H1 (cell line): ENCODE measurements around the gene CD7. TPM values are rescaled to one million over a fixed set of nuclear protein-coding genes. Genes with fewer than 3 reads are reported as not detected.

Experiments
- CTCF ChIA-PET: fragments of 300-600 bp; sonication (Branson Sonifier 250); formaldehyde crosslinking; loops from one replicate; lab custom pipeline; 2021; ENCODE audit not compliant: partially characterized antibody; lab: Charles Lee
- POLR2A ChIA-PET: fragments of 300-600 bp; sonication (Branson Sonifier 250); formaldehyde crosslinking; loops from one replicate; lab custom pipeline; 2021; ENCODE audit warnings: inconsistent platforms; ENCODE audit not compliant: partially characterized antibody; lab: Charles Lee
- DNase-seq, 2 experiments: peaks; one replicate each; pipeline versions ENCODE4 v3.0.0 to v3.0.0-alpha.2; 2010 to 2022; ENCODE audit warnings: low spot score in 2 of 2, low read depth in 1 of 2, mixed read lengths in 1 of 2
- FAIRE-seq: peaks from 2 replicates; lab custom pipeline; 2011; peaks lifted over from hg19 to GRCh38; lab: Jason Lieb, UNC
- H2AFZ ChIP-seq: 2 replicates; pipeline ENCODE4 v1.8.1; 2012; ENCODE audit warnings: low read length, inconsistent platforms
- H2AK5ac ChIP-seq: 2 replicates; pipeline ENCODE4 v1.6.1; 2013; ENCODE audit warnings: low read depth, low read length
- H2BK120ac ChIP-seq: replicated peaks from 2 replicates; pipeline ENCODE3; 2013; ENCODE audit warnings: low read depth, low read length, inconsistent platforms
- H2BK12ac ChIP-seq: 2 replicates; pipeline ENCODE4 v1.6.1; 2013; ENCODE audit warnings: low read depth, low read length
- H2BK15ac ChIP-seq: 2 replicates; pipeline ENCODE4 v1.6.1; 2013; ENCODE audit warnings: low read length
- H2BK20ac ChIP-seq: 2 replicates; pipeline ENCODE4 v1.6.1; 2013; ENCODE audit warnings: low read length
- H2BK5ac ChIP-seq: 2 replicates; pipeline ENCODE4 v1.6.1; 2013; ENCODE audit warnings: low read depth, low read length
- H3K14ac ChIP-seq: 2 replicates; pipeline ENCODE4 v1.6.1; 2013; ENCODE audit warnings: inconsistent platforms; ENCODE audit not compliant: insufficient read length
- H3K18ac ChIP-seq: 2 replicates; pipeline ENCODE4 v1.6.1; 2013; ENCODE audit warnings: low read length; ENCODE audit errors: extremely low read depth
- H3K23ac ChIP-seq: 2 replicates; pipeline ENCODE4 v1.6.1; 2013; ENCODE audit warnings: inconsistent platforms; ENCODE audit not compliant: insufficient read length
- H3K23me2 ChIP-seq: 2 replicates; pipeline ENCODE4 v1.6.1; 2013; ENCODE audit warnings: low read depth, low read length
- H3K27ac ChIP-seq: 2 replicates; pipeline ENCODE4 v1.6.1; 2011; ENCODE audit warnings: low read depth, low read length, inconsistent platforms
- H3K27me3 ChIP-seq, 4 experiments: replicated peaks in 1 of 4; 1 replicate in 1 of 4; 2 replicates in 3 of 4; pipeline versions ENCODE4 v1.6.1 to v1.8.1; 2011 to 2013; ENCODE audit warnings: low read length in 3 of 4, mild to moderate bottlenecking in 3 of 4, inconsistent platforms in 2 of 4, mixed read lengths in 2 of 4, moderate library complexity in 1 of 4; ENCODE audit not compliant: control insufficient read depth in 3 of 4, insufficient read depth in 3 of 4; ENCODE audit errors: extremely low read depth in 1 of 4
- H3K36me3 ChIP-seq, 4 experiments: 2 replicates each; pipeline versions ENCODE4 v1.6.1 to v1.8.1; 2011 to 2013; ENCODE audit warnings: mild to moderate bottlenecking in 4 of 4, low read length in 3 of 4, moderate library complexity in 2 of 4, control low read depth in 1 of 4, inconsistent platforms in 1 of 4; ENCODE audit not compliant: insufficient read depth in 4 of 4, control insufficient read depth in 2 of 4
- H3K4ac ChIP-seq: replicated peaks from 2 replicates; pipeline ENCODE3; 2013; ENCODE audit warnings: low read length, low read depth, mixed read lengths, inconsistent platforms; ENCODE audit not compliant: insufficient read length
- H3K4me1 ChIP-seq, 4 experiments: replicated peaks in 1 of 4; 1 replicate in 1 of 4; 2 replicates in 3 of 4; pipeline versions ENCODE4 v1.6.1 to v1.8.1; 2011 to 2013; ENCODE audit warnings: low read length in 3 of 4, inconsistent platforms in 2 of 4, mixed read lengths in 1 of 4; ENCODE audit not compliant: insufficient read depth in 4 of 4, control insufficient read depth in 3 of 4
- H3K4me2 ChIP-seq, 2 experiments: 2 replicates each; pipeline versions ENCODE4 v1.6.1 to v1.8.1; 2011 to 2013; ENCODE audit warnings: low read depth in 2 of 2, low read length in 2 of 2, control low read depth in 1 of 2, inconsistent platforms in 1 of 2, mild to moderate bottlenecking in 1 of 2; ENCODE audit not compliant: insufficient read depth in 1 of 2
- H3K4me3 ChIP-seq, 4 experiments: fragments of 200-600, 300-600 bp in 1 of 4; sonication (generic), shearing (Covaris generic), sonication (Bioruptor Twin) in 1 of 4; 2 replicates each; pipeline versions ENCODE4 v1.5.1 to v1.8.1; 2011 to 2016; ENCODE audit warnings: low read length in 4 of 4, low read depth in 3 of 4, control low read depth in 2 of 4, inconsistent platforms in 2 of 4, mild to moderate bottlenecking in 2 of 4, mixed read lengths in 1 of 4, moderate library complexity in 1 of 4; ENCODE audit not compliant: insufficient read depth in 2 of 4; ENCODE audit errors: extremely low read depth in 1 of 4
- H3K56ac ChIP-seq: replicated peaks from 2 replicates; pipeline ENCODE3; 2013; ENCODE audit warnings: low read depth, mild to moderate bottlenecking, mixed read lengths, low read length, inconsistent platforms; ENCODE audit not compliant: insufficient read length
- H3K79me1 ChIP-seq: 2 replicates; pipeline ENCODE4 v1.6.1; 2013; ENCODE audit warnings: low read depth, low read length, control low read depth
- H3K79me2 ChIP-seq, 2 experiments: 2 replicates each; pipeline versions ENCODE4 v1.6.1 to v1.8.1; 2012 to 2013; ENCODE audit warnings: low read length in 2 of 2, mild to moderate bottlenecking in 2 of 2, inconsistent platforms in 1 of 2; ENCODE audit not compliant: insufficient read depth in 2 of 2, control insufficient read depth in 1 of 2
- H3K9ac ChIP-seq, 4 experiments: replicated peaks in 1 of 4; 1 replicate in 1 of 4; 2 replicates in 3 of 4; pipeline versions ENCODE4 v1.6.1 to v1.8.1; 2011 to 2013; ENCODE audit warnings: low read depth in 3 of 4, low read length in 3 of 4, control low read depth in 2 of 4, mild to moderate bottlenecking in 2 of 4, moderate library complexity in 2 of 4, inconsistent platforms in 1 of 4; ENCODE audit errors: extremely low read depth in 1 of 4
- H3K9me3 ChIP-seq, 2 experiments: 2 replicates each; pipeline versions ENCODE4 v1.6.1 to v1.8.1; 2012 to 2013; ENCODE audit warnings: mild to moderate bottlenecking in 2 of 2, moderate library complexity in 2 of 2, control low read depth in 1 of 2, inconsistent platforms in 1 of 2, low read depth in 1 of 2, low read length in 1 of 2, mixed read lengths in 1 of 2; ENCODE audit not compliant: insufficient read depth in 2 of 2
- H4K20me1 ChIP-seq, 2 experiments: replicated peaks in 1 of 2; 2 replicates each; pipeline versions ENCODE3 to v1.8.1; 2011 to 2013; ENCODE audit warnings: inconsistent platforms in 2 of 2, low read length in 2 of 2, mild to moderate bottlenecking in 1 of 2; ENCODE audit not compliant: insufficient read depth in 2 of 2, control insufficient read depth in 1 of 2
- H4K5ac ChIP-seq: 2 replicates; pipeline ENCODE4 v1.6.1; 2013; ENCODE audit warnings: low read length, low read depth, mixed read lengths, inconsistent platforms; ENCODE audit not compliant: insufficient read length
- H4K8ac ChIP-seq: 2 replicates; pipeline ENCODE4 v1.8.0; 2013; ENCODE audit warnings: mild to moderate bottlenecking, moderate library complexity, low read length, inconsistent platforms; ENCODE audit not compliant: insufficient read depth; ENCODE audit errors: extremely low read depth
- H4K91ac ChIP-seq: replicated peaks from 2 replicates; pipeline ENCODE3; 2013; ENCODE audit warnings: low read length, mixed read lengths, inconsistent platforms; ENCODE audit not compliant: insufficient read length
- BRCA1 ChIP-seq: IDR thresholded peaks from 2 replicates; pipeline ENCODE4 v1.6.1; 2012; ENCODE audit warnings: low read depth, low read length, improper control_type of control experiment
- CBX8 ChIP-seq: fragments of 300-800, 300-1000 bp; sonication (generic); IDR thresholded peaks from 2 replicates; pipeline ENCODE4 v1.7.1; 2016; ENCODE audit warnings: low read depth, low read length, borderline replicate concordance
- CTBP2 ChIP-seq: IDR thresholded peaks from 2 replicates; pipeline ENCODE4 v1.7.0; 2011; ENCODE audit warnings: borderline replicate concordance, mild to moderate bottlenecking, moderate library complexity, mixed read lengths, low read length; ENCODE audit not compliant: insufficient read depth, insufficient read length
- GABPA ChIP-seq: IDR thresholded peaks from 2 replicates; pipeline ENCODE4 v1.6.1; 2011; ENCODE audit warnings: mild to moderate bottlenecking, low read length, moderate library complexity, borderline replicate concordance; ENCODE audit not compliant: insufficient read depth
- KDM5A ChIP-seq: fragments of 200-600 bp; IDR thresholded peaks from 2 replicates; pipeline ENCODE4 v1.7.1; 2012; ENCODE audit warnings: mild to moderate bottlenecking, low read length, inconsistent platforms, mixed read lengths
- MAFK ChIP-seq: IDR thresholded peaks from 2 replicates; pipeline ENCODE4 v1.6.1; 2012; ENCODE audit warnings: low read depth, mild to moderate bottlenecking, improper control_type of control experiment, low read length
- NRF1 ChIP-seq: IDR thresholded peaks from 2 replicates; pipeline ENCODE4 v1.6.1; 2011; ENCODE audit warnings: mild to moderate bottlenecking, low read depth, low read length, improper control_type of control experiment
- PHF8 ChIP-seq: fragments of 200-600 bp; sonication (generic); conservative IDR thresholded peaks from 2 replicates; pipeline ENCODE4 v1.7.1; 2012; ENCODE audit warnings: low read depth, mild to moderate bottlenecking, inconsistent platforms, low read length, moderate library complexity
- POU5F1 ChIP-seq: IDR thresholded peaks from 2 replicates; pipeline ENCODE4 v1.6.1; 2011; ENCODE audit warnings: low read depth, mild to moderate bottlenecking, low read length, moderate library complexity
- SAP30 ChIP-seq: fragments of 300-600 bp; sonication (generic); IDR thresholded peaks from 2 replicates; pipeline ENCODE4 v1.7.1; 2012; ENCODE audit warnings: low read length, moderate library complexity, mild to moderate bottlenecking, inconsistent platforms; ENCODE audit not compliant: insufficient read depth, insufficient replicate concordance
- SIX5 ChIP-seq: IDR thresholded peaks from 2 replicates; pipeline ENCODE4 v1.6.1; 2011; ENCODE audit warnings: mild to moderate bottlenecking, low read depth, low read length
- SP1 ChIP-seq: IDR thresholded peaks from 2 replicates; pipeline ENCODE4 v1.6.1; 2011; ENCODE audit warnings: low read depth, low read length
- TAF7 ChIP-seq: optimal IDR thresholded peaks from 2 replicates; pipeline ENCODE3; 2011; ENCODE audit warnings: low read depth, mild to moderate bottlenecking, inconsistent platforms, low read length, moderate library complexity, borderline replicate concordance
- WGBS, 2 experiments: shearing (Covaris generic) in 1 of 2; methylation state at CpG; one replicate each; pipeline versions ENCODE4 v1.1.6 to v1.1.7; 2013 to 2015; ENCODE audit warnings: low lambda C conversion rate in 2 of 2, mixed read lengths in 2 of 2, inconsistent platforms in 1 of 2, low coverage in 1 of 2, missing lambda C conversion rate in 1 of 2; ENCODE audit not compliant: insufficient replicate concordance in 2 of 2, insufficient coverage in 1 of 2, insufficient read length in 1 of 2; ENCODE audit errors: extremely low coverage in 1 of 2, missing lambda C conversion rate in 1 of 2; 5-methylcytosine and 5-hydroxymethylcytosine counted together
- polyA plus RNA-seq, 7 experiments: library from polyadenylated mRNA; depleted of rRNA in 3 of 7; stranded (reverse) in 5 of 7; unstranded in 2 of 7; fragments of >200 nt in 5 of 7; fragments of 200-250 nt in 2 of 7; gene quantifications; 1 replicate in 5 of 7; 2 replicates in 1 of 7; 4 replicates in 1 of 7; pipeline versions ENCODE4 v1.2.1 to v1.2.3, GENCODE V29; 2011 to 2013; ENCODE audit warnings: missing spikeins in 2 of 7, mixed read lengths in 2 of 7
- total RNA-seq: library from RNA; stranded (reverse); fragmentation: NEBNext Ultra II Directional; extraction: Animal tissue kit (Norgen Biotek cat#: 25700); gene quantifications from 2 replicates; pipeline ENCODE4 v1.2.1, GENCODE V29; 2021
- TF ChIP-seq, protein P1 (sequence below): IDR thresholded peaks from 2 replicates; pipeline ENCODE4 v1.6.1; 2012; ENCODE audit warnings: inconsistent platforms

The CD7 gene
- total and polyA plus RNA-seq, 2 of the 8 experiments (the other 6 are each of a cell fraction or from before 2014, with no cell fraction given), result 0.83 to 0.86 TPM

DNA sequence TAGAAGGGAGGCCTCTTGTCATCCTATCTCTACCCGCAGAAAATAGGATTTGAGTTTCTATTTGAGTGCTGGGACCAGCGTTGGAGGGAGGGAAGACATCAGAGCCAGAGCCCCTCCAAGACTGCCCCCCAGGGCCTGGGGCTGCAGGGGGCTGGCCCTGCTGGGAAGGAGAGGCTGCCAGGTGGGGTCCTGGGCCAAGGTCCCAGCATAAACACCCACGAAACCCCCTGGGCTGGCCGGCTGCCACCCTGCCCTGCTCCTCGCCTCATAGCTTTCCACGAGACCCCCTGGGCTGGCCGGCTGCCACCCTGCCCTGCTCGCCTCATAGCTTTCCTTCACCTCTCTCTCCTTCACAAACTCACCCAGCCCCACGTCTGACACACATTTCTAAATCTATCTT lies 31.0 kb upstream of the CD7 start:
- H2BK15ac ChIP-seq, result no peak overlapping the region
- no peak overlapping the region for H3K27ac ChIP-seq
- H3K36me3 ChIP-seq, result no peaks in the 10 kb centered on the region
- H3K79me2 ChIP-seq, result no peaks in the 10 kb centered on the region
- H3K14ac ChIP-seq, result no peak overlapping the region
- no peak overlapping the region for H4K5ac ChIP-seq
- no peak overlapping the region for H3K56ac ChIP-seq
- H3K9me3 ChIP-seq, result no peaks in the 10 kb centered on the region
- no peak overlapping the region for H4K91ac ChIP-seq
- no peak overlapping the region for H2BK12ac ChIP-seq
- no peak overlapping the region for H3K4me3 ChIP-seq
- no peak overlapping the region for H3K18ac ChIP-seq
- CTCF ChIA-PET, result interaction anchor here (0.9 to 1.8 kb wide), 3 partner anchors 14 to 128 kb away, joined by 3 to 6 read pairs (median 4); no protein-coding TSS in a partner anchor
- no peak overlapping the region for H3K4me2 ChIP-seq
- H3K23ac ChIP-seq, result no peak overlapping the region
- no peak overlapping the region for H2AFZ ChIP-seq
- DNase-seq (no peak), FAIRE-seq (no peak)
- no peak overlapping the region for H2AK5ac ChIP-seq
- POLR2A ChIA-PET, result no interaction called here
- H3K27me3 ChIP-seq, result no peaks in the 10 kb centered on the region; a peak in 1 of 7 replicates
- H3K9ac ChIP-seq, result no peak overlapping the region
- no peak overlapping the region for H3K4ac ChIP-seq
- no peak overlapping the region for H2BK5ac ChIP-seq
- WGBS, 2 experiments, result 85% methylated on average over 9 of the region's 9 CpGs; no CpG with 5 or more reads in 1 of the 2 experiments
- H2BK120ac ChIP-seq, result no peak overlapping the region
- H4K20me1 ChIP-seq, result no peaks in the 10 kb centered on the region
- no peak overlapping the region for H2BK20ac ChIP-seq
- no peak overlapping the region; the same call in 1 of the 2 replicates for H4K8ac ChIP-seq
- H3K79me1 ChIP-seq, result no peaks in the 10 kb centered on the region
- no peaks in the 10 kb centered on the region; a peak in 1 of 7 replicates for H3K4me1 ChIP-seq
- H3K23me2 ChIP-seq, result no peaks in the 10 kb centered on the region
- no peak for TF ChIP-seq TAF7
- TF ChIP-seq CTBP2, result no peak
- TF ChIP-seq KDM5A, result no peak
- no peak for TF ChIP-seq NRF1
- no peak for TF ChIP-seq PHF8
- TF ChIP-seq, protein P1, sequence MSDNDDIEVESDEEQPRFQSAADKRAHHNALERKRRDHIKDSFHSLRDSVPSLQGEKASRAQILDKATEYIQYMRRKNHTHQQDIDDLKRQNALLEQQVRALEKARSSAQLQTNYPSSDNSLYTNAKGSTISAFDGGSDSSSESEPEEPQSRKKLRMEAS, result no peak
- TF ChIP-seq MAFK, result no peak
- TF ChIP-seq CBX8, result no peak
- no peak for TF ChIP-seq POU5F1
- TF ChIP-seq SIX5, result no peak
- TF ChIP-seq GABPA, result no peak
- TF ChIP-seq SP1, result no peak
- no peak for TF ChIP-seq BRCA1
- TF ChIP-seq SAP30, result no peak
